Measurements from ENCODE around the gene PPIL1. TPM values are rescaled to one million over a fixed set of nuclear protein-coding genes. Genes with fewer than 3 reads are reported as not detected.
A peak's percentile ranks its signal among the peaks of the same experiment; 100 is the strongest.

The PPIL1 gene
- total and polyA plus RNA-seq, 2 of the 13 experiments (the other 11 are each of a cell fraction or from before 2014, with no cell fraction given): 74.2 to 144 TPM

- TF ChIP-seq ZBTB39 (CRISPR knock-in tag; IDR thresholded peaks at IDR 0.05): 0 out of 2 replicates have a peak, but pooled peaks have one; percentile 42
- TF ChIP-seq HNF1A (IDR thresholded peaks at IDR 0.05; ENCODE audit: low read depth): no peak
- peak; percentile 47; the same call in 1 of the 2 replicates for TF ChIP-seq HNF1A (CRISPR knock-in tag; IDR thresholded peaks at IDR 0.05; ENCODE audit: borderline replicate concordance)
- TF ChIP-seq ZNF10 (CRISPR knock-in tag; IDR thresholded peaks at IDR 0.05; ENCODE audit: borderline replicate concordance, low read depth): no peak
- TF ChIP-seq RFXAP (CRISPR knock-in tag; IDR thresholded peaks at IDR 0.05; ENCODE audit: borderline replicate concordance): peak; percentile 44; the same call in 1 of the 2 replicates
- no peak for TF ChIP-seq EZH2 (conservative IDR thresholded peaks at IDR 0.05; ENCODE audit: low read depth, low read length)
- TF ChIP-seq USF2 (IDR thresholded peaks at IDR 0.05; ENCODE audit: low read depth, low read length): no peak
- TF ChIP-seq USF2 (CRISPR knock-in tag; IDR thresholded peaks at IDR 0.05; ENCODE audit: borderline replicate concordance): no peak
- TF ChIP-seq FOXO4 (CRISPR knock-in tag; conservative IDR thresholded peaks at IDR 0.05): no peak
- no peak for TF ChIP-seq RARG (CRISPR knock-in tag; IDR thresholded peaks at IDR 0.05; ENCODE audit: low read depth)
- no peak for TF ChIP-seq MLLT10 (CRISPR knock-in tag; IDR thresholded peaks at IDR 0.05)
- no peak; the same call in 1 of the 2 replicates for TF ChIP-seq ZNF710 (CRISPR knock-in tag; IDR thresholded peaks at IDR 0.05; ENCODE audit: borderline replicate concordance)
- TF ChIP-seq ZMYM2 (CRISPR knock-in tag; IDR thresholded peaks at IDR 0.05): peak; percentile 62; the same call in 1 of the 2 replicates
- TF ChIP-seq DNMT1 (CRISPR knock-in tag; IDR thresholded peaks at IDR 0.05): no peak
- no peak for TF ChIP-seq ATAD3A (CRISPR knock-in tag; IDR thresholded peaks at IDR 0.05)
- 0 out of 2 replicates have a peak, but pooled peaks have one; percentile 55 for TF ChIP-seq TFAP4 (IDR thresholded peaks at IDR 0.05; ENCODE audit: borderline replicate concordance, low read depth)
These were observed 44.6 kb downstream of the PPIL1 start (continued) for GRCh38 chr6:36829919-36830544.

All from HepG2 (cell line).